ENCODE results near the gene USP31. TPM values are rescaled to one million over a fixed set of nuclear protein-coding genes. Genes with fewer than 3 reads are reported as not detected.

Gene USP31
- total and polyA plus RNA-seq, 10 donors, result 0.52 to 9.0 (median 5.5) TPM

DNA sequence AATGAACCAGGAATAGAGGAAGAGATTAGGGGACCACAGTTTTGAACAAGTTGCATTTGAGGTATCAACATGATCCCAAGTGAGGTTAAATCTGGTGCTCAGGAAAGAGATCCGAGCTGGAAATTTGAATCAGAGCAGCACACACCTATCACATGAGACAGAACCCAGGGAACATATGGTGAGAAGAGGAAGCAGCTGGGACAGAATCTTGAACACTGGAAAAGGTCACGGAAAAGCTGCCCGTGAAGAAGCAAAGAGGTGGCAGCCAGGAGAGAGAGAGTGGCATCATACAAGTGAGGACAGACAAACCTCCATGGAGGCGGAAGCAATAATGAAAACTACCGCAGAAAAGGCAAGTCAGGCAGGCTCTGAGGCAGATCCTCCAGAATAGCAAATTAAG lies 36.1 kb downstream of the USP31 start:
- no peak for TF ChIP-seq POLR2AphosphoS5 (IDR thresholded peaks at IDR 0.05)
- TF ChIP-seq, protein P1, sequence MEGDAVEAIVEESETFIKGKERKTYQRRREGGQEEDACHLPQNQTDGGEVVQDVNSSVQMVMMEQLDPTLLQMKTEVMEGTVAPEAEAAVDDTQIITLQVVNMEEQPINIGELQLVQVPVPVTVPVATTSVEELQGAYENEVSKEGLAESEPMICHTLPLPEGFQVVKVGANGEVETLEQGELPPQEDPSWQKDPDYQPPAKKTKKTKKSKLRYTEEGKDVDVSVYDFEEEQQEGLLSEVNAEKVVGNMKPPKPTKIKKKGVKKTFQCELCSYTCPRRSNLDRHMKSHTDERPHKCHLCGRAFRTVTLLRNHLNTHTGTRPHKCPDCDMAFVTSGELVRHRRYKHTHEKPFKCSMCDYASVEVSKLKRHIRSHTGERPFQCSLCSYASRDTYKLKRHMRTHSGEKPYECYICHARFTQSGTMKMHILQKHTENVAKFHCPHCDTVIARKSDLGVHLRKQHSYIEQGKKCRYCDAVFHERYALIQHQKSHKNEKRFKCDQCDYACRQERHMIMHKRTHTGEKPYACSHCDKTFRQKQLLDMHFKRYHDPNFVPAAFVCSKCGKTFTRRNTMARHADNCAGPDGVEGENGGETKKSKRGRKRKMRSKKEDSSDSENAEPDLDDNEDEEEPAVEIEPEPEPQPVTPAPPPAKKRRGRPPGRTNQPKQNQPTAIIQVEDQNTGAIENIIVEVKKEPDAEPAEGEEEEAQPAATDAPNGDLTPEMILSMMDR (IDR thresholded peaks at IDR 0.05 in 8 of 11, conservative IDR thresholded peaks at IDR 0.05 in 3 of 11), result no peak
- no peak for TF ChIP-seq POLR2A (IDR thresholded peaks at IDR 0.05)
- 76 to 90% (median 87%) methylated on average over 5 of the region's 5 CpGs for WGBS, 5 donors
- no peak for DNase-seq
- no peaks in the 10 kb centered on the region for H3K27me3 ChIP-seq (replicated peaks in 1 of 7)
- no peak overlapping the region for H3K4me3 ChIP-seq
- no peaks in the 10 kb centered on the region for H3K36me3 ChIP-seq
- no peaks in the 10 kb centered on the region for H3K4me1 ChIP-seq
- no peaks in the 10 kb centered on the region for H3K9me3 ChIP-seq
- no peak overlapping the region for H3K27ac ChIP-seq
- intact Hi-C loops (cut with DNase I; ENCODE audit: low total_unique reads), result no loop called here

DNA sequence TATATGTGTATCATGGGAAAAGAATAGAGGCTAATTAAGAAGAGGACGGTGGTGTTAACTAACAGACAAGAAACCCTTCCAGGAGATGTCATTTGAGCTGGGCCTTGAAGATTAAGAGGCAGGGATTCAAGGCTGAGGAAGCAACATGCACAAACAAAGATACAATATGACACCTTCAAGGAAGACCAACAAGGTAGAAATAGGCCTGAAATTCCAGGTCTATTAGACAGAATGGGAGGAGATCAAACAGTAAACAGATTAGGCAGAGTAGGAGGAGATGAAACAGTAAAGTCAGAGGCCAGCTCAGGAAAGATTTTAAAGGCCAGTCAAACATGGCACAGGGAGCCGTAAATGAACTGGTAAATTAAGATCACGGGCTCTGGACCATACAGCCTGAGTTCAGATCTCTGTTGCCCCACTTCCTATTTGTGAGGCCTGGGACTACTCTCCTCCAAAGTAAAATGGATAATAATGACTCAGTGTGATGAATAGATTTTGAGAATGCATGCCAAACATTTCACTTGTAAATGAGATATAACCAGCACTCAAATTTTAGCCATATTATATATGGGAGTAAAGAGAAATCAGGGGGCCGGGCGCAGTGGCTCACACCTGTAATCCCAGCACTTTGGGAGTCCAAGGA lies 38.9 kb downstream of the USP31 start:
- 91 to 98% (median 96%) methylated on average over 5 of the region's 5 CpGs for WGBS, 5 donors
- no peaks in the 10 kb centered on the region for H3K27me3 ChIP-seq (replicated peaks in 1 of 7)
- intact Hi-C loops (cut with DNase I; ENCODE audit: low total_unique reads), result no loop called here
- H3K9me3 ChIP-seq, result no peaks in the 10 kb centered on the region
- H3K4me1 ChIP-seq, result no peaks in the 10 kb centered on the region
- H3K4me3 ChIP-seq, result no peak overlapping the region
- H3K36me3 ChIP-seq, result peaks cover 0 to 23% (median 3%) of the 10 kb centered on the region in 6 donors
- no peak overlapping the region for H3K27ac ChIP-seq
- no peak for TF ChIP-seq POLR2AphosphoS5 (IDR thresholded peaks at IDR 0.05)
- TF ChIP-seq POLR2A (IDR thresholded peaks at IDR 0.05), result no peak
- TF ChIP-seq, protein P1 (IDR thresholded peaks at IDR 0.05 in 8 of 11, conservative IDR thresholded peaks at IDR 0.05 in 3 of 11), result no peak
- DNase-seq, result no peak

DNA sequence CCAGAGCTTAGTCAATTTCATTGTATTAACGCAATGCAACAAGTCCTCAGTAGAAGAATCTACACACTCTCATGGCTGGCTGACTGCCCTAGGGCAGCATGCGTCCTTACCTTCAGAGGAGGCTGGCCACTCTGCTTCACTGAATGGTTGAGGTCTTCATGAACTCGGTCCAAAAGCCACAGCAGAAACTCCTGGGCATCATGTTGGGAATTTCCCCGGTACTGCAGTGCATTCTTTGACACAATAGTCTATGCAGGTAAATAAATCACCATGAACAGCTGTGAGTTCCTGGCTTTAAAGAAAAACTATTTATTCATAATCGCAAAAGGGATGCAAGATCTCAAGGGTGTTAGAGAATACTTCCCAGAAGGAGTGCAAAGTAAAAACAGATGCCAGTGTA lies 41.3 kb downstream of the USP31 start:
- H3K27ac ChIP-seq, result no peak overlapping the region
- WGBS, 5 donors, result 87 to 90% (median 89%) methylated on average over 5 of the region's 5 CpGs
- intact Hi-C loops (cut with DNase I; ENCODE audit: low total_unique reads), result no loop called here

DNA sequence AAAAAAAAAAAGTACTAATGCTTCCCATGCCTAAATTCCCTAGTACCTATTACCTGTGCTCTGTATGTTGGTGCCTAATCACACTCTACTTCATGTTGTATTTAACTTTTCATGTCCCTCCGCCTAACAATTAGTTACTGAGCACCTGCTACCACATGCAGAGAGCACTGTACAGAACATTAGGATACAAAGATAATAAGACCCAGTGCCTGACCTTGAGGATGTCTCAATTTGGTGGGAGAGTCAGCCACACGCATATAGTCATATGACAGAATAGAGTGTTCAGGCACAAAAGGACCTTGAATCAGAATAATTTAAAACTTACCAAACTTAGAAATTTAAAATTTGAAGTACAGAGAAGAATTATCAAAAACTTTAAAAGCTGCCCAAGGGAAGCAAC lies 42.1 kb downstream of the USP31 start:
- DNase-seq, result no peak
- TF ChIP-seq, protein P1 (IDR thresholded peaks at IDR 0.05 in 8 of 11, conservative IDR thresholded peaks at IDR 0.05 in 3 of 11), result no peak
- TF ChIP-seq POLR2A (IDR thresholded peaks at IDR 0.05), result no peak
- TF ChIP-seq POLR2AphosphoS5 (IDR thresholded peaks at IDR 0.05), result no peak
- H3K27me3 ChIP-seq (replicated peaks in 1 of 7), result no peaks in the 10 kb centered on the region
- intact Hi-C loops (cut with DNase I; ENCODE audit: low total_unique reads), result no loop called here
- H3K9me3 ChIP-seq, result no peaks in the 10 kb centered on the region
- 91 to 97% (median 95%) methylated on average over 2 of the region's 2 CpGs for WGBS, 5 donors
- no peak overlapping the region for H3K4me3 ChIP-seq
- peaks cover 0 to 36% (median 8%) of the 10 kb centered on the region in 6 donors for H3K36me3 ChIP-seq
- H3K27ac ChIP-seq, result no peak overlapping the region
- H3K4me1 ChIP-seq, result no peaks in the 10 kb centered on the region

More for the DNA sequence above, 41.3 kb downstream of the USP31 start:
- H3K36me3 ChIP-seq, result peaks cover 0 to 31% (median 8%) of the 10 kb centered on the region in 6 donors
- H3K27me3 ChIP-seq (replicated peaks in 1 of 7), result no peaks in the 10 kb centered on the region
- TF ChIP-seq POLR2A (IDR thresholded peaks at IDR 0.05) (no peak), POLR2AphosphoS5 (IDR thresholded peaks at IDR 0.05) (no peak)
- TF ChIP-seq, protein P1 (IDR thresholded peaks at IDR 0.05 in 8 of 11, conservative IDR thresholded peaks at IDR 0.05 in 3 of 11), result no peak
- no peak overlapping the region for H3K4me3 ChIP-seq
- no peaks in the 10 kb centered on the region for H3K4me1 ChIP-seq
- no peak for DNase-seq
- no peaks in the 10 kb centered on the region for H3K9me3 ChIP-seq
